PFSK-1 (cell line): ENCODE data around the gene FBXO33.

Experiments used
- POLR2AphosphoS5 ChIP-seq: IDR thresholded peaks from 2 replicates; pipeline ENCODE4 v1.6.1; 2012; ENCODE audit warnings: low read depth, mild to moderate bottlenecking, control low read depth, low read length, moderate library complexity
- SIN3A ChIP-seq: IDR thresholded peaks from 2 replicates; pipeline ENCODE4 v1.6.1; 2012; ENCODE audit warnings: mild to moderate bottlenecking, low read length, moderate library complexity, borderline replicate concordance; ENCODE audit not compliant: insufficient read depth
- TAF1 ChIP-seq: IDR thresholded peaks from 2 replicates; pipeline ENCODE4 v1.6.1; 2012; ENCODE audit warnings: low read length, control low read depth, borderline replicate concordance; ENCODE audit not compliant: insufficient read depth
- TF ChIP-seq, protein P1 (sequence below), 2 experiments: IDR thresholded peaks; 2 replicates each; pipeline versions ENCODE4 v1.6.1 to v1.8.0; 2011 to 2012; ENCODE audit warnings: low read depth in 2 of 2, low read length in 2 of 2, control low read depth in 1 of 2, inconsistent platforms in 1 of 2, mild to moderate bottlenecking in 1 of 2, moderate library complexity in 1 of 2; ENCODE audit not compliant: insufficient read depth in 1 of 2

- TF ChIP-seq TAF1 (no peak), POLR2AphosphoS5 (no peak), SIN3A (no peak)
- TF ChIP-seq, protein P1, sequence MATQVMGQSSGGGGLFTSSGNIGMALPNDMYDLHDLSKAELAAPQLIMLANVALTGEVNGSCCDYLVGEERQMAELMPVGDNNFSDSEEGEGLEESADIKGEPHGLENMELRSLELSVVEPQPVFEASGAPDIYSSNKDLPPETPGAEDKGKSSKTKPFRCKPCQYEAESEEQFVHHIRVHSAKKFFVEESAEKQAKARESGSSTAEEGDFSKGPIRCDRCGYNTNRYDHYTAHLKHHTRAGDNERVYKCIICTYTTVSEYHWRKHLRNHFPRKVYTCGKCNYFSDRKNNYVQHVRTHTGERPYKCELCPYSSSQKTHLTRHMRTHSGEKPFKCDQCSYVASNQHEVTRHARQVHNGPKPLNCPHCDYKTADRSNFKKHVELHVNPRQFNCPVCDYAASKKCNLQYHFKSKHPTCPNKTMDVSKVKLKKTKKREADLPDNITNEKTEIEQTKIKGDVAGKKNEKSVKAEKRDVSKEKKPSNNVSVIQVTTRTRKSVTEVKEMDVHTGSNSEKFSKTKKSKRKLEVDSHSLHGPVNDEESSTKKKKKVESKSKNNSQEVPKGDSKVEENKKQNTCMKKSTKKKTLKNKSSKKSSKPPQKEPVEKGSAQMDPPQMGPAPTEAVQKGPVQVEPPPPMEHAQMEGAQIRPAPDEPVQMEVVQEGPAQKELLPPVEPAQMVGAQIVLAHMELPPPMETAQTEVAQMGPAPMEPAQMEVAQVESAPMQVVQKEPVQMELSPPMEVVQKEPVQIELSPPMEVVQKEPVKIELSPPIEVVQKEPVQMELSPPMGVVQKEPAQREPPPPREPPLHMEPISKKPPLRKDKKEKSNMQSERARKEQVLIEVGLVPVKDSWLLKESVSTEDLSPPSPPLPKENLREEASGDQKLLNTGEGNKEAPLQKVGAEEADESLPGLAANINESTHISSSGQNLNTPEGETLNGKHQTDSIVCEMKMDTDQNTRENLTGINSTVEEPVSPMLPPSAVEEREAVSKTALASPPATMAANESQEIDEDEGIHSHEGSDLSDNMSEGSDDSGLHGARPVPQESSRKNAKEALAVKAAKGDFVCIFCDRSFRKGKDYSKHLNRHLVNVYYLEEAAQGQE (IDR thresholded peaks at IDR 0.05; ENCODE audit: insufficient read depth in 1 of 2, low read depth in 2 of 2, low read length in 2 of 2), result no peak
Observed at GRCh38 chr14:39368261-39368959, 63.8 kb downstream of the FBXO33 start.
